GM18867 (cell line): ENCODE data around the gene URAD.
"Not testable (repeated sequence)": the region's sequence is repeated elsewhere in the genome, so short reads cannot be mapped to it uniquely, and the experiment has no call there.

Experiments used
- ATAC-seq: cut with Tn5 transposase; IDR thresholded peaks from one replicate; pipeline ENCODE4 v1.9.1; 2021; ENCODE audit warnings: mild to moderate bottlenecking, moderate library complexity; ENCODE audit not compliant: unreplicated experiment

The URAD gene

DNA sequence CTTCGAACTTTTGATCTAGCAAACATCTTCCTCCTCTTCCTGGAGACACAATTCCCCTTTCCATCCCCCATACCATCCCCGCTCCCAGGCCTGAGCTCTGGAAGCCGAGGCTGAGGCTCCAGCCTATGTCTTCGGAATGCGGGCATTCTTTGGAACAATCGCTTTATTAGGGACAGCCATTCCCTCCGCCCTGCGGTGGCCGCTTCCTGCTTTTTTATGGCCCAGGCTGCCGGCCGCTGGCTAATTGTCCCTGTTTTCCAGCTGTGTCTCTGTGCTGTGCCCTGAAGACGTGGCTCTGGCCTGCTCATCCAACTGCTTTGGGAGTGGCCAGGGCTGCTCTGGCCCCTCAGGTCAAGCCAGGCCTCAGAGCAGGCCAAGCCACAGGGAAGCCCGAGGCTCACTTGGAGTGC, 17.3 kb downstream of the URAD start:
- no peak for ATAC-seq

DNA sequence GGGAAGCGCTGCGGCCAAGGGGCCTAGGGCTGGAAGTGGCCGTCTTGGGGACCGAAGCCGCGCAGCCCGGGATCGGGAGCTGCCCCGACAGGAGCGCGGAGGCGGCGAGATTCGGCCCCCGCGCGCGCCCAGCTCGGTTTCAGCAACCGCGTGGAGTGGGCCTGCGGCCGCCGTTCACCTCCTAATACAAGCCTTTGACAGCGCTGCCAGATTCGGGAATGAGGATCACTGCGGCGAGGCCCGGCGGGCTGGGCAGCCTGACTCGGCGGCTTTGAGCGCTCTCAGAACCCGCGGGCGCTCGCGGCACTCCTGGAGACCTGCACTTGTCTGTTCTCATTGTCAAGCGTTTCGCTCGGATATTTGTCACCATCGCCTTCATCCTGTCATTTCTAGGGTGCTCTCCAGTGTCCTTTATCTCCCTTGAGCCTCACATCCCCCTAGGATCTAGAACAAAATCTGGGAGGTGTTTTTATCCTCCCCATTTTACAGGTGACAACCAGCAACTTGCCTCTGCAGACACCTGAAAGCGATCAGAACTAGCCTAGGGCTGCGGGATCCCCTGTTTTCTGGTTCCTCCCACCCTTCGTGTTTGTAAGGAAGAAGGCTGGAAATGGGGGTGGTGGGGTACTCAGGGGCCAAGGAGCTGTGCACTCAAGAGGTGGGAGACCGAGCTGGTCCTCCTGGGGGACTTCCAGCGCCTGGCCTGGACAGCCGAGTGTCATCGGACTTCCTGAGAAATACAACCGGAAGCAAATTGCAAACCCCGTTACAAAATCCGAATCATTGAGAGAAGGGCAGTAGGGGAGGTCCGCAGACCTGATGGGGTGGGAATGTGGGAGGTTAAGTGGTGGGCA, 17.9 kb downstream of the URAD start:
- no peak for ATAC-seq

DNA sequence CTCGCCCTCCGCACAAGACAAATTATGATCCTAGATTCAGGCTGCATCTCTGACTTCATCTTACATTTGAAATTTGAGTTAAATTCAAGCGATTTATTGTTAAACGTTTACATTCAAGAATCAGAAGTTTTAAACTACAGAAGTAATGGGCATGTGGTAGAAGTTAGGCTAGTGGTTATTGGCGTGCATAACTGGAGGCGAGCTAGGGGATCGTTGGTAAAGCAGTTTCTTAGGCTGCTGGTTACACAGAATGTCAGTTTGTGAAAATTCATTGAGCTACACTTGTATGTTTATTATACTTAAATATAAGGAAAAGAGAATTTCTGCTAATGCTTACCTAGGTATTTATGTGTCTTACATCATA, 18.6 kb downstream of the URAD start:
- ATAC-seq, result no peak

DNA sequence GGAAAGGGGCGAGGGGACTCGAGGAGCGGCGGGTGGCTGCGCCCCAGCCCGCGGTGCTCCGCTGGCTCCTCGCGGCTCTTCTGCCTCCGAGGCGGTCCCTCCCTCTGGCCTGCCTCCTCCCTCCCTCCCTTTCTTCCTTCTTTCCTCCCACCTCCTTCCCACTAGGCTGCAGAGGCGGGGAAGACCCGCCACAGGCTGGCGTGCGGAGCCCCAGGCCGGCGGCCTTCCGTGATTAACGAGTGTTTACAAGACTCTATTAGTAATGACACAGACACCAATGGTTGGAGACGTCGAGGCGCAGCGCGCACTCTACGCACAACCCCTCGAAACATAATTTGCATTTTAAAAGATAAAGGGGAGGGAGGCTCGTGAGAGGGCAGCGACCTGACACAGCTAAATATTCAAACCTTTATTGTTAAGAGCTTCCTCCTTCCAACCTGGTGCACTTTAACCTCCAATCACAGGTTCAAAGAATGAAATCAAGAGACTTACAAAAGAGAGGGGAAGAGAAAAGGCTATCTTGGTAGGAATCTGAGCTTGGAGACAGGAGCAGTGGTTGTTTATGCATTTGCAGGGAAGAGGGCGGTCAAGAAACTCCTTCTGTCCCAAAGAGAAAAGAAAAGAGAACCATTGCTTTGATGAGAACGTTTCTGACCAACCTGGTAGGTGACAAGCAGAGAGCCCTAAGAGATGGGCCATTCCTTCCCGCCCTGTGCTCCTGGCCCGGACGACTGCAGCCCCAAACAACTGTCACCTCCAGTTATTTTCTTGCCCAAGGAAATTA, 19.2 kb downstream of the URAD start, which contains the start of gene CDX2:
TSS of gene CDX2 (minus strand) at position 234 of the 784 bp plus-strand sequence. CDS start 309 bp downstream, outside the sequence.
- ATAC-seq, result no peak

DNA sequence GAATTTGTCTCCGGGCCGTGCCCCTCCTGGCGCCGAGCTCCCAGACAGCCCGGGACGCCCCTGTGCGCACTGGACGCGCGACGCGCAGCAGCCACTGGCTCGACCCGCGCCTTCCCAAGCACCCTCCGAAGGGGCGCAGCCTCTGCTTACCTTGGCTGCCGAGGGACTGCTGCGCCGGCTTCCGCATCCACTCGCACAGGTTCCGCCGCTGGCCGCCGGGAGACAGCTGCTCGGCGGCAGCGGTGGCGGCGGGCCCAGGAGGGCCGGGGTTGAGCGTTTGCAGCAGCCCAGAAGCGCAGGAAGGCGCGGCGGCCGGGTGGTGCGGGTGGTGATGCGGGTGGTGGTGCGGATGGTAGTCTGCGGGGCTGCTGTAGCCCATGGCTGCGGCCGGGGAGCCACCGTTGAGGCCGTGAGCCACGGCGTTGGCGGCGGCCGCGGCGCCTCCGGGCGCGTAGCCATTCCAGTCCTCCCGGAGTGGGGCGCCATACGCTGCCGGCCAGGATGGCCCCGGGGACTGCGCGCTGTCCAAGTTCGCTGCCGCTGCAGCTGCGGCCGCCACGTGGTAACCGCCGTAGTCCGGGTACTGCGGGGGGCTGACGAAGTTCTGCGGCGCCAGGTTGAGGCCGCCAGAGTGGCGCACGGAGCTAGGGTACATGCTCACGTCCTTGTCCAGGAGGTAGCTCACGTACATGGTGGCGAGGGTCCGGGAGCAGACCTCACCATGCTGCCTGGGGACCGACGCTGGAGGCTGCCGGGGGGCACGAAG, 20.0 kb downstream of the URAD start:
- no peak for ATAC-seq

DNA sequence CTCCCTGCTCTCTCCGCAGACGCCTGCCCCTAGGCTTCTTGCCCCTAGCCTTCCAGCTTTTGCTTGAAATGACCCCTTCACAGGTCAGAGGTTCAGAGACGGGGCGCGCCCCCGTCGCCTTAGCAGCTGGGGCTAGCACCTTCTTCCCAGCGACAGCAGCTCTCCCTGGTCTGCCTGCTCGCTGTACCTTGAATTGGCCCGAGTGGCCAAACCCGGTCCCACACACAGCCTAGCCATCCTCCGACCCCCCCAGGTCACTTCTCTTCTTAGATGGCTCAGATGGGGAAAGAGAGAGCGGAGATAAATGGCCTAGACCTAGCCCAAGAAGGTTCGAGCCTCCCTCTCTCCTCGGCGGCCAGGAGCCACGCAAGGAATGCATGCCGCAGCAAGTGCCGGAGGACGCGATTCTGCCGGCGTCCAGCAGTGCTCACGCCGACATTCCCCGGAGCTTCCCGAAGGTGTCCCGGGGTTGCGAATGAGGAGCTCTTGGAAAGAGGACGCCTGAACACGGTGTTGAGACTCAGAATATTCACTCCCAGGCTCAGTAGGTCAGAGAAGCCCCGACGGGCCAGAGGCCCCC, 20.7 kb downstream of the URAD start:
- no peak for ATAC-seq

DNA sequence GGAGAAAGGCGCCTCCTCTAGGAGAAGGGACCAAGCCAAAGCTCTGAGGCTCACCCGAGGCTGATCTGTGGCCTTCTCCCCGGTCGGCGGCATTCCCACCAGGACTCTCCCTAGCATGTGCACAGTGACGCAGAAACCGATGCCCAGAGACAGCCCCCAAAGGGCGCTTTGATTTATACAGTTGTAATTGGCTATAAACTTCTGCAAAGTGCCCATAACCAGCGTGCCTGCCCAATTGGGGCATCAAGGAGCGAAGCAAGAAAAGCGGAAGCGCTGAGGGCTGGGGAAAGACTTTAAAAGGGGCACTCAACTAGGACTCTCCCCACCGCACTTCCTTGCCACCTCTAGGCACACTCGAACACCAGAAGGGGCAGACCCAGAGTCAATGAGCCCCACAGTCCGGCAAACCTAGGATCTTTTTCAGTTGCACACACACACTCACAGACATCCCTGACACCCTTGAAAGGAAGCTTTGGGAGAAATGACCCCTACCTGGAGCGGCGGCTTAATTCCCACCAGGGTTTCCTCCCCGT, 21.2 kb downstream of the URAD start:
- ATAC-seq, result no peak

DNA sequence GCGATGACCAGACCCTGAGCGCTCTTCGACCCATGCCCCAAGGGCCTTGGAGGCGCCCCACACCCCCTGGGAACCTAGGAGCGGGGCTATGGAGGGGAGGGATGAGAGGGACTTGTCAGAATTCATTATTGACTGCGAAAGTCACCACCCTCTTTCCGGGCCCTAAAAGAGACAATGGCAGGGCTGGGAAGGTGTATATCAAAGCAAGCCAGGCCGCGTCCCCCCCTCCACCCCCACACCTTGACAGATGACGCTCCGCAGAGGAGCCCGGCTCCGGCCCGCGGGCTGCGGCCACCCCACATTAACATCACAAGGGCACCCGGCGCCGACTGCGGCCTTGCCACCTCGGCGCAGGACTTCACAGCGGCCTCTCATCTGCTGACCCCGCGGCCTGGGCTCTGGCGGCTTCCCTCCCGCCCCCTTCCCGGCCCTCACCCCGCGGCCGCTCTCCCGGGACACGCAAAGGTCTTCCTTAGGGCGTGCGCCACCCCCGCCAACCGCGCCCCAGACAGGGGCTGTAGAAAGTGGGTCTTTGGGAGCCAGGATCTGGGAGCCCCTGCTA, 21.8 kb downstream of the URAD start:
- no peak for ATAC-seq

DNA sequence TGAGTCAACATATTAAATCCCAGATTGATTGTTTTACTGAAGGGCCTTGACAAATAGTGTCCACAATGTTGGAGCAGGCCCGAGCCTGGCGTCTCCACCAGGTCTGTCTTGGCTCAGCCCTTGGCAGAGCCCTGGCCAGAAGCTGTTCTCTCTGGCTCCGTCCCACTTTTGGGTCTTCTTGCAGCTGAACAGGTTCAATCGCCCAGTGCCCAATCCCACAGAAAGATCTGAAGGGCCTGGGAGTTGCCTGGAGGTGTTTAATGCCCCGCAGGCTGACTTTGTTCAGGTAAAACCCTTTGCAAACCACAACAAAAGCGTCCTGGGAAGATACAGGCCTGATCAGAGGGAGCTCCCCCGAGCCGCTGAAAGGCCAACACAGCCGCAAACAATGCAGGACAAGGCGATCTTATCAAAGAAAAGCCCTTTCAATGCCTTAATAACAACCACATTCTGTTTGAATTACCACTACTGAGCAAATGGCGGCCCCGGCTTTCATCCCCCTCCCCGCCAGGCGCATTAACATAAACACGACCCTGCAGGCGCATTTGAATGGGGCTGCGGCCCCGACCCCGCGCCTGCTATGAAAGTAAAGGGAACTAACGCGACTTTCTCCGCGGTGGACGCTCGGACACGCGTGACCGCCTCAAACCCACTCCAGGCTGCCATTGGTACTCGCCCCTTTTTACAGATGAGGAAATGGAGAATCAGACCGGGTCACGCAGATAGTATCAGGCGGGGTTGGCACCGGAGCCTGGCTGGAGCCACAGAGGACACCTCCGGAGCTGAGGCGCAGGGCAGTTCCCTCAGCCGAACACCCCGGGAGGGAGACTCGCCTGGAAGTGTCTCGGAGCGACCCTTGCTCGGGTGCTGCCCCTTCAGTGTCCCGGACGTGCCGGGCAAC, 22.5 kb downstream of the URAD start:
- ATAC-seq, result no peak

DNA sequence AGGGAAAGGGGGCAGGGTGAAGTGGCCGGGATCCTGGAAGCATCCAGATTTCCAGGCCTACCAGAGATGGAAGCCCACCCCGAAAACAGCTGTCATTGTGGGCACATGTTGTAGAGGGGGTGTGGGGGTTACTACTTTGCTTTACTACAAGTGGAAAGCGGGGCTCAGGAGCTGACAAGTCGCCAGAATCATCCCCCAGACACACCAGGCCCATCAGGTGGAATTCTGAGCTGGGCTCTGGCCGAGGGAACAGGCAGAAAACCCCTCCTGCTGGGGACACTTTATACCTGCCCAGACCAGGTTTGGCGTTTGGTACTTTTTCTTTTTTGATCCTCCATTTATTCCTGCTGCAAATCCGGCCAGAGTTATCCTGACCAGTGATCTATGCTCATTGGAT, 23.2 kb downstream of the URAD start:
- ATAC-seq, result no peak

DNA sequence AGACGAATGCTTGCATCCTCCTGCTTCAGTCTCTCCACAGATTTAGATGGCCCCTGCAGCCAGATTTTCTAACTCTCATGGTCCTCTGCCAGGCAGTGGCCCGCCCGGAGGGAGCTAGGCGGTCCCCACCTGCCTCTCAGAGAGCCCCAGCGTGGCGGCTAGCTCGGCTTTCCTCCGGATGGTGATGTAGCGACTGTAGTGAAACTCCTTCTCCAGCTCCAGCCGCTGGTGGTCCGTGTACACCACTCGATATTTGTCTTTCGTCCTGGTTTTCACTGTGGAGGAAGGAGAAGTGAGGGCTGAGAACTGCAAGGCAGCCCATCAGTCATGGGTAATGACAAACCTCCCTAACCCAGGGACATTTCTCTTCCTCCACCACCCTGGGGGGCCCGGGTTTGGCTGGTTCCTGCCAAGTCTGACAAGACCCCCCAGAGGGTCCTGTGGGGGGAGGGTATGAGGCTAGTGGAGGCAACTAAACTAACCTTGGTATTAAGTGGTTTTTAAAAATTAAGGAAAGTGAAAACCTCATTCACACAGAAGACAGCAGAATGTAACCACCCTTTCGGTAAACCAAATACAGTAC, 23.7 kb downstream of the URAD start:
- no peak for ATAC-seq

DNA sequence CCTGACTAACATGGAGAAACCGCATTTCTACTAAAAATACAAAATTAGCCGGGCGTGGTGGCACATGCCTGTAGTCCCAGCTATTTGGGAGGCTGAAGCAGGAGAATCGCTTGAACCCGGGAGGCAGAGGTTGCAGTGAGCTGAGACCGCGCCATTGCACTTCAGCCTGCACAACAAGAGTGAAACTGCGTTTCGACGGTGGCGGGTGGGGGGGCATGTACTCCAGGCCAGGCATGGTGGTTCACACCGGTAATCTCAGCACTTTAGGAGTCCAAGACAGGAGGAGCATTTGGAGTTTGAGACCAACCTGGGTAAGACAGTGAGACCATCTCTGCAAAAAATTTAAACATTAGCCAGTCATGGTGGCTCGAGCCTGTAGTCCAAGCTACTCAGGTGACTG, 24.3 kb downstream of the URAD start:
- ATAC-seq, result not testable (repeated sequence)

DNA sequence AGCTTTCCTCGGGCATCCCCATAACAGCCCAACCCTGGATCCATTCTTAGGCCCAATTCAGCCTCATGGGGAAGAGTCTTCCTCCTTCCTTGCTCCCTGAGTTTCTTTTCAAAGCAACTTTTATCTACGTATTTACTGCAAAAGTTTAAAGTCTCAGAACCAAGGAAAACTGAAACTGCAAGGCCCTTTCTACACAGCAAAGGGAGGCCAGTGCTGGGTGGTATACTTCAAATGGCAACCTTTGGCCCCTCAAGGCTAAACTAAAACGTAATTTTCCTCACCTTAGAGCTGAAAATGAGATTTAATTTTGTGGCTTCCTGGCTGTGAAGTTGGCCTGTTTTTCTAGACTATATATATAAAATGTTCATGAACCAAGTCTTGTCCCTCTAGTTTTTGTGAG, 25.0 kb downstream of the URAD start:
- ATAC-seq, result no peak

DNA sequence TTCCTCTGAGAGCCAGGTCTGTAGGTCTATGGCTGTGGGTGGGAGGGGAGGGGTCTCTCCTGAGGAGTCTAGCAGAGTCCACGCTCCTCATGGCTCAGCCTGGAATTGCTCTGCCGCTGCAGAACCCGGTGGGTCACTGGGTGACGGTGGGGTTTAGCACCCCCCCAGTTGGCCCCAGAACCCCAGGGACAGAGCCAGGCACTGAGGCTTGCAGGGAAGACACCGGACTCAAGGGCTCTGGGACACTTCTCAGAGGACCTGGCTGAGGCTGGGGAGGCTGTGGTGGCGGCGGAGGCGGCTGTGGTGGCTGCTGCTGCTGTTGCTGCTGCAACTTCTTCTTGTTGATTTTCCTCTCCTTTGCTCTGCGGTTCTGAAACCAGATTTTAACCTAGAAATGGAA, 25.5 kb downstream of the URAD start:
- no peak for ATAC-seq

DNA sequence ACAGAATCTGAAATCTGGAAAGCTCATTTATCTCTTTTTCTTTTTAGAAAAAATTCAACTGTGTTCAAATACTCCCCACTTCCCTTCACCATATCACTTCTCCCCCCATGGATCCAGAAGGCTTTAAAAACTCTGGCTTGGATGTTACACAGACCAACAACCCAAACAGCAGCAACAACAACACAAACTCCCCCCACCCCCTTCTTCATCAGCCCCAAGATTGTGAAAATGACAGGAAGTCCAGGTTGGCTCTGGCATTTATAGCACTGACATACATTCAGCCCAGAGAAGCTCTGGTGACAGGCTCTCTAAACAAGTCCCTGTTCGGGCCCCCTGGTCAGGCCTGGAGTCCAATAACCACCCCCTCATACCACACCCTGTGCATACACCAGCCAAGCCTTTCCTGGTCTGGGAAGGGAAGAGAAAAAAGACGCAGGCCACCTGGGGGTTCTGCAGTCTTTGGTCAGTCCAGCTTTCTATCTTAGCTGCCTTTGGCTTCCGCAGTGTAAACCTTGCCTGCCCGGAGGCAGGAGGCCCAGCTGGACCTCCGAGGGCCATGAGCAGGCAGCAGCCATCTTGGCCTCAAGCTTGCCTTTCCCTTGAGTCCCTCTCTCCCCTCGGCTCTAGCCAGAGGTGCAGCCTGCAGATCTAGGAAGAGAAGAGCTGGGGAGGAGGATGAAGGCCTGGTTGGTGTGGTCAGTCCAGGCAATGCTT, 26.2 kb downstream of the URAD start:
- no peak for ATAC-seq

DNA sequence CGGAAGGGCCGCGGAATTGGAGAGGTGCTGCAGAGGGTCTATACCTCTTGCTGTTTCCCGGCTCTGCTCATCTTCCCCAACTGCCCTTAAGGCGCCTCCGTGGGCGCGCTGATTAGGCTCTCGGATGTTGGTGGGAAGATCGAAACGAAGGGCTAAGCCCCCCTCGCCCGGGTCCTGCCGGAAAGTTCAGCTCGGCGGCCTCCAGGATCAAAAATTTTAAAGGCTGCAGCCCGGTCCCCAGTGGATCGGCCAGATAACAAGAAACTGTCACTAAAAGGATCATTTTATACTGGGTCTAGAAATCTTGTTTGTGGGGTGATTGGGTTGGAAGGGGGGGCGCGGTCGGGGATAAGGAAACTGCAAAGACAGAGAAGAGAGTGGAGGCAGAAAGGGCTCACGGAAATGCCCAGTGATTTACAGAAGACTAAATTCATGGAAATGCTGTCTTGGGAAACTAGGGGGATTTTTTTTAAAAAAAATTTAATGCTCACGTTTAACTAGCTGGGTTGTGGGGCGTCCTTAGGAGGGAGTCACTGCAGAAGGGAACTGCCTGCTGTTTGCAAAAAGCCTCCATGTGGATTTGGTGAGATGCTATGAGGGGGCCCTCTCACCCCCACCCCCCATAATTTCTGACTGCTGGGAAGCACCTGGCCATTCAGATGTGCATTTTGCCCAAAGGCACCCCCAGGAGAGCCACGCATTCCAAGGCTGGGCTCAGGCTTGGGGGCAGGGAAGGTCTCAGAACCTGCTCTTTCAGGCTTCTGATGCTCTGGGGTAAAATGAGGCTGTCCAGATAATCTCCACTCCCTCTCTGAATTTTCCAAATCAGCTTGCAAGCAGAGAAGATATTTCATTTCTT, 27.0 kb downstream of the URAD start:
- ATAC-seq, result no peak

DNA sequence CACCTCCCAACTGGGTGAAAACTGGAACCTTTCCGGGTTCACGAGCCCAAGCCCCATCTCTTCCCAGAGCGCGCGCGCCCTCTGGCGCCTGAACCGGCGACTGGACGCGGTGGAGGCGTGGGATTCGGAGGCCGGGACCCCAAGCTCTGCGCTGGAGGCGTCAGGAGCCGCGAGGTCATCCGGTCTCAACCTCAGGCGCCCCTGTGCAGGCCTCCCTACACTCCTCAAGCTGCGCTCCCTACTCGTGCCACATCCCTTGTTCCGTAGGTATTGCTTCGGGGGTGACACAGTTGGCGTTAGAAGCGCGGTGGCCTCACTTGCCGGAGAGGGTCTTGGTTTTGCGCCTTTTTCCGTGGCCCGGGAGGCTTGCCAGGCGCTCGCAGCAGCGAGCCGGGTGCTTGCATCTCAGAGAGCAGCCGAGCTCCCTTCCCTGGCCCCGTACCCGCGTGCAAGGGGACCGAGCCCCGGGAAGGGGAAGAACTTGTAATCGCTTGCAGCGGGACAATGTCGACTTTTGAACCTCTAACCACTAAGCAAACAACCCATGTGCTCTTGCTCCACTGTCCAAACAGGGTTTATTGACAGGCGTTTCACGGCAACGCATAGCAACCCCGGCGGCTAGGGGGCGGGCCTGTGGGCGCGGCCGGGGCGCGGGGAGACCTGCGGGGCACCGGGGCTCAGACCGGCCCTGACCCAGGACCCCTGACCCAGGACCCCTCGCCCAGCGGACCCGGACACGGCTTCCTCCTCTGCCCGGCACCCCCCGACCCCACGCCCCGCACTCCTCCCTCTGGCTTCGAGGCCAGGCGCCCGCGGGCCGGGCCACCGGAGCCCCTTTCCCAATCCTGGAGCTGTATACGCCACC, 27.9 kb downstream of the URAD start:
- ATAC-seq, result no peak
